Liver (tissue), 3 donors: ENCODE data around the gene SPECC1L.

Experiments used
- ATF3 ChIP-seq: IDR thresholded peaks from 2 replicates; pipeline ENCODE4 v1.6.1; 2016; ENCODE audit warnings: antibody characterized with exemption
- CTCF ChIP-seq: fragments of 150-350 bp; IDR thresholded peaks from 2 replicates; pipeline ENCODE4 v1.5.1; 2017; ENCODE audit warnings: improper control_type of control experiment, low read depth, low read length; ENCODE audit not compliant: missing input control
- JUND ChIP-seq, 2 donors: IDR thresholded peaks; 2 replicates each; pipeline ENCODE4 v1.6.1; 2016; ENCODE audit warnings: antibody characterized with exemption in 2 of 2
- REST ChIP-seq: IDR thresholded peaks from 2 replicates; pipeline ENCODE4 v1.6.1; 2016; ENCODE audit warnings: antibody characterized with exemption, mild to moderate bottlenecking
- TAF1 ChIP-seq: conservative IDR thresholded peaks from 2 replicates; pipeline ENCODE4 v1.6.1; 2016; ENCODE audit warnings: antibody characterized with exemption, mild to moderate bottlenecking
- YY1 ChIP-seq: IDR thresholded peaks from 2 replicates; pipeline ENCODE4 v1.6.1; 2016; ENCODE audit warnings: antibody characterized with exemption, mild to moderate bottlenecking
- donor health status: healthy.
- donor health status: healthy.

GRCh38 chr22:24445481-24446259, 175.0 kb downstream of the SPECC1L start:
- no peak for TF ChIP-seq CTCF
- TF ChIP-seq ATF3: no peak
- TF ChIP-seq YY1: no peak
- TF ChIP-seq TAF1: no peak
- TF ChIP-seq REST: no peak
- no peak for TF ChIP-seq JUND (IDR thresholded peaks at IDR 0.05)
